Suprapubic skin (tissue), 4 donors: ENCODE results near the gene SPATA6. TPM values are rescaled to one million over a fixed set of nuclear protein-coding genes. Genes with fewer than 3 reads are reported as not detected.

ENCODE experiments used
- DNase-seq, 2 donors: peaks; one replicate each; pipeline ENCODE4 v3.0.0-alpha.2; 2019; ENCODE audit warnings: low spot score in 2 of 2
- H3K27ac ChIP-seq: fragments of 200-600 bp; sonication (generic); one replicate; pipeline ENCODE4 v1.5.1; 2019
- H3K27me3 ChIP-seq: fragments of 200-600 bp; sonication (generic); one replicate; pipeline ENCODE4 v1.5.1; 2019
- H3K36me3 ChIP-seq: fragments of 200-600 bp; sonication (generic); one replicate; pipeline ENCODE4 v1.5.1; 2019
- H3K4me1 ChIP-seq: fragments of 200-600 bp; sonication (generic); one replicate; pipeline ENCODE4 v1.5.1; 2019
- H3K4me3 ChIP-seq: fragments of 200-600 bp; sonication (generic); one replicate; pipeline ENCODE4 v1.5.1; 2019; ENCODE audit warnings: mild to moderate bottlenecking
- H3K9me3 ChIP-seq: fragments of 200-600 bp; sonication (generic); one replicate; pipeline ENCODE4 v1.5.1; 2019
- EP300 ChIP-seq: sonication (generic); formaldehyde crosslinking; IDR thresholded peaks from one replicate; pipeline ENCODE4 v1.6.1; 2017; ENCODE audit warnings: antibody characterized with exemption
- POLR2A ChIP-seq, 2 donors: fragments of 450-650 bp; IDR thresholded peaks; one replicate each; pipeline ENCODE4 v1.6.1; 2017; ENCODE audit warnings: antibody characterized with exemption in 2 of 2, mild to moderate bottlenecking in 2 of 2, moderate library complexity in 2 of 2
- POLR2AphosphoS5 ChIP-seq, 3 donors: sonication (generic); formaldehyde crosslinking; IDR thresholded peaks; one replicate each; pipeline ENCODE4 v1.6.1; 2017; ENCODE audit warnings: antibody characterized with exemption in 3 of 3
- WGBS: methylation state at CpG from one replicate; pipeline ENCODE4 v1.1.5; 2018; 5-methylcytosine and 5-hydroxymethylcytosine counted together
- total RNA-seq, 4 donors: library from RNA; depleted of rRNA; stranded (reverse); fragments of >200 nt; gene quantifications; one replicate each; pipeline ENCODE4 v1.1.0, GENCODE V29; 2016
- TF ChIP-seq, protein P1 (sequence below), 2 donors: fragments of 200-600 bp in 1 of 2; fragments of 450-650 bp in 1 of 2; sonication (generic) in 1 of 2; IDR thresholded peaks; one replicate each; pipeline ENCODE4 v1.5.1; 2016 to 2019; ENCODE audit warnings: antibody characterized with exemption in 2 of 2, mild to moderate bottlenecking in 1 of 2, moderate library complexity in 1 of 2

The SPATA6 gene
- total RNA-seq, 4 donors from 2014 or later, result 7.0 to 44.2 (median 10.8) TPM

GRCh38 chr1:48470481-48470855 is 1.5 kb downstream of the SPATA6 start:
- Histone ChIP-seq H3K9me3 (no peaks in the 10 kb centered on the region), H3K36me3 (no peaks in the 10 kb centered on the region), H3K4me1 (peaks cover 37% of the 10 kb centered on the region), H3K27me3 (no peaks in the 10 kb centered on the region), H3K4me3 (peak overlapping the region; percentile 83), H3K27ac (peak overlapping the region; percentile 89)
- no peak for TF ChIP-seq POLR2A (IDR thresholded peaks at IDR 0.05)
- TF ChIP-seq EP300, result no peak
- TF ChIP-seq, protein P1, sequence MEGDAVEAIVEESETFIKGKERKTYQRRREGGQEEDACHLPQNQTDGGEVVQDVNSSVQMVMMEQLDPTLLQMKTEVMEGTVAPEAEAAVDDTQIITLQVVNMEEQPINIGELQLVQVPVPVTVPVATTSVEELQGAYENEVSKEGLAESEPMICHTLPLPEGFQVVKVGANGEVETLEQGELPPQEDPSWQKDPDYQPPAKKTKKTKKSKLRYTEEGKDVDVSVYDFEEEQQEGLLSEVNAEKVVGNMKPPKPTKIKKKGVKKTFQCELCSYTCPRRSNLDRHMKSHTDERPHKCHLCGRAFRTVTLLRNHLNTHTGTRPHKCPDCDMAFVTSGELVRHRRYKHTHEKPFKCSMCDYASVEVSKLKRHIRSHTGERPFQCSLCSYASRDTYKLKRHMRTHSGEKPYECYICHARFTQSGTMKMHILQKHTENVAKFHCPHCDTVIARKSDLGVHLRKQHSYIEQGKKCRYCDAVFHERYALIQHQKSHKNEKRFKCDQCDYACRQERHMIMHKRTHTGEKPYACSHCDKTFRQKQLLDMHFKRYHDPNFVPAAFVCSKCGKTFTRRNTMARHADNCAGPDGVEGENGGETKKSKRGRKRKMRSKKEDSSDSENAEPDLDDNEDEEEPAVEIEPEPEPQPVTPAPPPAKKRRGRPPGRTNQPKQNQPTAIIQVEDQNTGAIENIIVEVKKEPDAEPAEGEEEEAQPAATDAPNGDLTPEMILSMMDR (IDR thresholded peaks at IDR 0.05), result no peak
- TF ChIP-seq POLR2AphosphoS5 (IDR thresholded peaks at IDR 0.05), result no peak
- WGBS, result 15% methylated on average over 6 of the region's 6 CpGs
- DNase-seq, result peak in 1 of 2 donors; percentile 65

GRCh38 chr1:48469616-48470480 is 2.2 kb downstream of the SPATA6 start:
- peaks cover 37% of the 10 kb centered on the region for H3K4me1 ChIP-seq
- no peaks in the 10 kb centered on the region for H3K9me3 ChIP-seq
- H3K4me3 ChIP-seq, result peak overlapping the region; percentile 83
- DNase-seq, result peak in 1 of 2 donors; percentile 67
- WGBS, result 6% methylated on average over 12 of the region's 12 CpGs
- no peak for TF ChIP-seq EP300
- TF ChIP-seq POLR2AphosphoS5 (IDR thresholded peaks at IDR 0.05), result peak in 1 of 3 donors; percentile 63
- no peak for TF ChIP-seq POLR2A (IDR thresholded peaks at IDR 0.05)
- TF ChIP-seq, protein P1 (IDR thresholded peaks at IDR 0.05), result no peak
- no peaks in the 10 kb centered on the region for H3K27me3 ChIP-seq
- H3K36me3 ChIP-seq, result no peaks in the 10 kb centered on the region
- H3K27ac ChIP-seq, result peak overlapping the region; percentile 89

DNA sequence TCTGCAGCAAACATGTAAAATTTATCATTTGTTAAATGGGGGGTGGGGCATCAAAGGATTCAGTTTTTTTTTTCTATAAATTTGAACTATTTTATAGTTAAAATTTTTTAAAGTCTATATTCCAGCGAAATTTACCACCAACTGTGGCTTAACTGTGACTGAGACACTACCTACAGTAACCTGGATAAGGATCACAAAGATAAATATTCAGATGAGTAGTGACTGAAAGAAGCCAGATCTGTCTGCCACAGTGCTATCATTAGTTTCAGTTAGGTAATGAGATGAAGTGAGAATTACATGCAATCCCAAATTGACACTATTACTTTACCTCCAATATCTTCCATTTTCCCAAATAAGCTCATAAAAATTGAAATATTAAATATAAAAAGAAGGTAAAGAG is 5.4 kb downstream of the SPATA6 start:
- Histone ChIP-seq H3K4me3 (no peak overlapping the region), H3K27me3 (no peaks in the 10 kb centered on the region), H3K9me3 (no peaks in the 10 kb centered on the region), H3K4me1 (peaks cover 30% of the 10 kb centered on the region), H3K36me3 (no peaks in the 10 kb centered on the region), H3K27ac (no peak overlapping the region)
- WGBS, result 94% methylated on average over 1 of the region's 1 CpG
- DNase-seq, result no peak
- TF ChIP-seq, protein P1 (IDR thresholded peaks at IDR 0.05), result no peak
- TF ChIP-seq POLR2AphosphoS5 (IDR thresholded peaks at IDR 0.05) (no peak), EP300 (no peak), POLR2A (IDR thresholded peaks at IDR 0.05) (no peak)

DNA sequence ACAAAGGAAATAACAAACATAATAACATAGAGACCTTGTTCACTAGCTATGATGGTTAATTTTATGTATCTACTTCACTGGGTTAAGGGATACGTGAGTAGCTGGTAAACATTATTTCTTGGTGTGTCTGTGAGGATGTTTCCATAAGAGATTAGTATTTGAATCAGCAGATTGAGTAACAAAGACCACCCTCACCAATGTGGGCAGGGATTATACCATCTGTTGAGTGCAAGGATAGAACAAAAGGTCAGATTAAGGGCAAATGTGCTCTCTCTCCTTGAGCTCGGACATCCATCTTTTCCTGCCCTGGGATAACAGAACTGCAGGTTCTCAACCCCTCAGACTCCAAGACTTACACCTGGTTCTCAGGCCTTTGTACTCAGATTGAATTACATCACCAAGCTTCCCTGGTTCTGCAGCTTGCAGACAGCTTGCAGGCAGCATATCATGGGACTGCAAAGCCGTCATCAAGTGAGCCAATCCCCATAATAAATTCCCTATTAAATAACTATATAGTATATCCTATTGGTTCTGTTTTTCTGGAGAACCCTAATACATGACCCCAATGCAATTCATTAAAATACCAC is 9.2 kb downstream of the SPATA6 start:
- 96% methylated on average over 3 of the region's 3 CpGs for whole genome bisulfite sequencing
- no peaks in the 10 kb centered on the region for H3K36me3 ChIP-seq
- no peaks in the 10 kb centered on the region for H3K27me3 ChIP-seq

DNA sequence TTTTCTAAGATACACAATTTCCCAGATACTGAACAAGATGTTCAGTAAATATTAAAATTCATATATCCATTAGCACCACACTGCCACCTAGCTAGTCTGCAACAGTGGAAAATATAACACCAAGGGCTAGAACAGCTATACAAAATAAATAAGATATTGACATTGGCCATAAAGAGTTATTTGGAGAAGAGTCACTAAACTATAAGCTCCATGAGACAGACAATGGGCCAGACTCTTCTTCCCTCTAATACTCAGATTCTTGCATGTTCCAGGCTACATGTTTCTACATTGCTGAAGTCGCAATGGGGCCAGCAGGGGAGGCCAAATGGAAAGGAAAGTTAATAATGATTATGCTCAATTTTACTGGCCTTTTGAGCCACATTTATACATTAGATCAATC is 21.5 kb downstream of the SPATA6 start:
- no peaks in the 10 kb centered on the region for H3K4me1 ChIP-seq
- H3K36me3 ChIP-seq, result peaks cover 7% of the 10 kb centered on the region
- no peaks in the 10 kb centered on the region for H3K9me3 ChIP-seq
- DNase-seq, result no peak
- H3K27ac ChIP-seq, result no peak overlapping the region
- no peaks in the 10 kb centered on the region for H3K27me3 ChIP-seq
- TF ChIP-seq, protein P1 (IDR thresholded peaks at IDR 0.05), result no peak
- TF ChIP-seq EP300 (no peak), POLR2AphosphoS5 (IDR thresholded peaks at IDR 0.05) (no peak), POLR2A (IDR thresholded peaks at IDR 0.05) (no peak)
- no peak overlapping the region for H3K4me3 ChIP-seq
- 98% methylated on average over 1 of the region's 1 CpG for WGBS

More for the DNA sequence above, 9.2 kb downstream of the SPATA6 start:
- TF ChIP-seq EP300, result no peak
- H3K9me3 ChIP-seq, result no peaks in the 10 kb centered on the region
- no peak overlapping the region for H3K4me3 ChIP-seq
- no peak overlapping the region for H3K27ac ChIP-seq
- no peak for DNase-seq
- H3K4me1 ChIP-seq, result no peaks in the 10 kb centered on the region
